GM19238 (cell line): ENCODE data around the gene TCF7.

Source experiments
- DNase-seq: peaks from one replicate; pipeline ENCODE4 v3.0.0; 2011; ENCODE audit warnings: low spot score; ENCODE audit not compliant: insufficient read length

Gene TCF7

GRCh38 chr5:134113902-134114875, at the start of gene TCF7:
Gene TCF7, plus strand, starts transcription at chr5:134114681. Its CDS starts 226 bp downstream, at chr5:134114907.
- peak; percentile 94 for DNase-seq

DNA sequence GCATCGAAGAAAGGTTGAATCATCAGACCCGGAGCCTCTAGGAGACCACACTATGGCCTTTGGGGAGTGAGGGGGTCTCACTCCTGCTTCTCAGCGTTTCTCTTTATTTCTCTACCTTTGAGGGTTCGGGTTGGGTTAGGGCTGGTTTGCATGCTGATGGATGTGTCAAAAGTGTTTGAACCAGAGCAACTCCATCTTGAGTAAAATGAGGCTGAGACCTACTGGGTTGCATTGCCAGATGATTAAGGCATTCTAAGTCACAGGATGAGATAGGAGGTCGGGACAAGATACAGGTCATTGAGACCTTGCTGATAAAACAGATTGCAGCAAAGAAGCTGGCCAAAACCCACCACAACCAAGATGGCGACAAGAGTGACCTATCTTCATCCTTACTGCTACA, 44.9 kb upstream of the TCF7 start:
- DNase-seq = no peak

DNA sequence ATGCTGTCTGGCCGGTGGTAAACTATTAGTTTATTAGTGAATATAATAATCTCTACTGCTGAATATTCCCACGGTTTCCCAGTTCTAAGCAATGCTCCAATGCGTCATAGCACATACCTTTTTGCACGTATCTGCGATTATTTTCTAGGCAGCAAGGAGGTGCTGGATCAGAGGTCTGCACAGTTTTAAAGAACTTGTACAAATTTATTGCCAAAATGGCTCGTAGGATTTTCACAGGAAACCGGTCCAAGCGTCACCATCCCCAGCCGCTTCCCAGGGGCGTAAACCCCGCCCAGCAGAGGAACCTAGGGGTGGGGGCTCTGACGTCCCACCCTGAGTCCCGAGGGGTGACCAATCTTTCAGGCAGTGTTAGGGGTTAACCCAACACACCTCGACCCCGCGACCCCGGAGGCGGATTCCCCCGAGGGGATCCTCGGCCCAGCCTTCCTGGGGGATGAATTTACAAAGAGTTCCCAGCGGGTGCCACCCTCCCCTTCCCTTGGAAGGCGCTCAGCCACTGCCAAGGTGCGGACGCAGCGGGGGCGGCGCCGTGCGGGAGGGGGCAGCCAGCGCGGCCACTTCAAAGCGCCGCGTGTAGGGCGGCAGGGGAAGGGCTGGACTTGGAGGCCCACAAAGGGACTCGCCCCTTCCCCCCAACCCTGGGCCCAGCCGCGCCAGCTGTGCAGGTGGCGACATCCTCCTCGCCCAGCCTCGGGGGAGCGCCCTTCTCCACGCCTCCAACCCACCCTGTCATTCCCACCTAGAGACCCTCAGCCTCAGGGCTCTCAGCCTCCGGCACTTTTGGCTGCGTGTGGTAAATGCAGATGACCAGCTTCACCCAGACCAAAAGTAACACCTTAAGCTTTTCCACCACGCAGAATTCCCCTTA, 43.5 kb upstream of the TCF7 start:
- no peak for DNase-seq

DNA sequence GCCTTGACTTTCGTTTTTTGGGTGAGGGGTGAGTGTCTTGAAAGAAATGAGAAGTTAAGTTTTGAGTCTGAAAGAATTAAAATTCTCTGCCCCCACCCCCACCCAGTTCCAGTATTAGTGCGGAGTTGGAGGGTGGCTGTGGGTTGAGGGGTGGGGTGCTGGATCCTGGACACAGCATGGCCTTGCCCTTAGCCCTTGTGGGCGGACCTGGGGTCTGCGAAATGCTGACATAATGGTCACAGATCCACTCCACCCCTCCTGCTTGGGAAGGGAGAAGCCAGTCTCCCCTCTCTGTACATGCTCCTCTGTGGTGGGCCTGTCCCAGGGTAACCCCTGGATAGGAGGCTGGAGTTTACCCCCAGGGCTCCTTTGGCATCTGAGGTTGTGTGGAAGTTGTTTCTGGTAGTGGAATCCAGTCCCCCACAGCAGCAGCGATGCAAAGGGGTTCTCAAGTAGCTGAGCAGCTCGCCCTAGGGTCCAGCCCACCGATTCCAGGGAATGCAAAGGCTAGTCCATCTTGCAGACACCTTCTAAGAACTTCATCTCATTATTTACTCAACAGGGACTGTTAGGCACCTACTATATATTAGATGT, 42.8 kb upstream of the TCF7 start:
- no peak for DNase-seq

GRCh38 chr5:134072471-134073210, 41.8 kb upstream of the TCF7 start:
- DNase-seq = no peak

- no peak for DNase-seq
Observed at GRCh38 chr5:134073404-134073803, 41.1 kb upstream of the TCF7 start.

DNA sequence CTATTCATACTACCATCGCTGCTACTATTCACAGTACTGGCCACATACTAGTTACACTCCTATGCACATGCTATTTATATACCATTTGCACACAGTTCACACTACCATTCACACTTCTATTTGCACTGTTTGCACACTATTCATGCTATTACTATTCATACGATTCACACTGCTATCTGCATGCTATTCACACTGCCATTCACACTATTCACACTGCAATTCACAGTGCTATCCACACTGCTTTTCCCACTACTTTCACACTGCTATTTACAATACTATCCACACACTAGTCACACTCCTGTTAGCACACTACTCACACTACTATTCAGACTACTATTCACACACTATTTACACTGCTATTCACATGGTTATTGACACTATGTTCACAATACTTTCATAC, 39.4 kb upstream of the TCF7 start:
- no peak for DNase-seq

GRCh38 chr5:134077926-134078580, 36.4 kb upstream of the TCF7 start:
- DNase-seq = no peak

GRCh38 chr5:134079748-134080581, 34.5 kb upstream of the TCF7 start:
- no peak for DNase-seq

DNA sequence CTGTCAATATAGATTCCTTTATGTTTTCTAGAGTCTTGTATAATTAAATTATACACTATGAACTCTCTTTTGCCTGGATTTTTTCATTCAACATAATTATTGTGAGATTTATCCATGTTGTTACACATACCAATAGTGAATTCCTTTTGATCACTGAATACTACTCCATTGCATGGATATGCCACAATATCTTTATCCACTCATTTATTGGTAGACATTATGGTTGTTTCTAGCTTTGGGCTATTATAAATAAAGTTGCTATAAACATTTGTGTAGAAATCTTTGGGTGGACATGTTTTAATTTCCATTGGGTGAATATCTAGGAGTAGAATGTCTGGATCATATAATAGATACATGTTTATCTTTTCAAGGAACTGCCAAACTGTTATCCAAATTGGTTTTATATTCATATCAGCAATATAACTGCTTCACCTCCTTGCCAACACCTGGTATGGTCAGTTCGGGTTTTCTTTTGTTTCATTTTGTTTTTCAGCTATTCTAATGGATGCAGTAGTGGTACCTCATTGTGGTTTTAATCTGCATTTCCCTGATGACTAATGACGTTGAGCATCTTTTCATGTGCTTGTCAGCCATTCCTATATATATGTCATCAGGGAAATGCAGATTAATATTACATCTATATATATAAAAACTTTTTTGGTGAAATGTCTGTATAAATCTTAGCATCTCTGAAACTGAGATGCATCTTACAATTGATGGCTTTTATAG, 32.1 kb upstream of the TCF7 start:
- DNase-seq = no peak

GRCh38 chr5:134083517-134083916, 31.0 kb upstream of the TCF7 start:
- DNase-seq = no peak

GRCh38 chr5:134084022-134084565, 30.4 kb upstream of the TCF7 start:
- no peak for DNase-seq

- DNase-seq = no peak
Observed at GRCh38 chr5:134084570-134084969, 29.9 kb upstream of the TCF7 start.

- DNase-seq = no peak
Observed at GRCh38 chr5:134085411-134085810, 29.1 kb upstream of the TCF7 start.

DNA sequence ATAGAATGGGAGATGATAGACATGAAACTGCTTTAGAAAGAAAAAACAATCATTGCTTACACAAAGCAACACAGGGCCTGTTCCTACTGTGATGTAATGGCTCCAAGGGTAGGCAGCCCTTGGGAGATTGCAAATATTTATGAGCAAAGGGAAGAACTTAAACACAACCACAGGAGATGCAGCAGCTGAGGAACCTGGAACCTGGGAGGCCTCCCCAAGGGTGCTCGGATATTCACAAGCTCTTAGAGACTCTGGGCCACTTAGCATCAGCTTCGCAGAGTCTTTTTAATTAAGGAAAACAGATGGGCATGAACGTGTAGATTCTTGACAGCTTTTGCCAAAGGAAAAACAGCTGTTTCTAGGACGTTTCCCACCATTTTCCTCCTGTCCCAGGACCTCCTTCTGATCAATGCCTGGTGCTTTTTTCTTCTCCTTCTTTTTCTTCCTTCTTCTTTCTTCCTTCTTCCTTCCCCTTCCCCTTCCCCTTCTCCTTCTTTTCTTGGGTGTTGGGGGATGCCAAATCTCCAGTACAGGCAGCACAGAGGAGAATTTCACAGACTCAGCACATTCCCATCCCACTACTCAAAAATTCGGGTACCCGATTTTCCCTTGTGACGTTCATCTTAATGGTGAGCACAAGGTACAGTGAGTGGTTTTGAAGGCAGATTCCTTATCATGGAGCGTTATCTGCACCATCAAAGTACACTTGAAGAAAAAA, 28.1 kb upstream of the TCF7 start:
- no peak for DNase-seq

DNA sequence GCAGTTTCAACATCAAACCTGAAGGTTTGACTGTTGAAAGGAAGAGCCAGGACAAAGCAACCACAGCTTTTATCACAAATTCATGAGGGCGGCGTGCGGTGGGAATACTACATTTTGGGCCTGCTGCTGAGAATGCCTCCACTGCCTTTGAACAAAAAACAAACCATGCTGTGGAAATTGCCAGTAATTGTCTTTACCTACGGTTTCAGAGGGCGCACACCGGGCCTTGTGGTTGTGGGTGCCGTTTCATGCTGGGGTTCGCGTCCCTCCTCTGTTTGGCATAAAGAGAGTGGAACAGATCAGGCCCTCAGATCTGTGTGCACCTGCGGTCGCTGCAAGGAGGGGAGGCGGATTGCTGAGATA, 27.6 kb upstream of the TCF7 start:
- no peak for DNase-seq

GRCh38 chr5:134088291-134088690, 26.2 kb upstream of the TCF7 start:
- DNase-seq = no peak

DNA sequence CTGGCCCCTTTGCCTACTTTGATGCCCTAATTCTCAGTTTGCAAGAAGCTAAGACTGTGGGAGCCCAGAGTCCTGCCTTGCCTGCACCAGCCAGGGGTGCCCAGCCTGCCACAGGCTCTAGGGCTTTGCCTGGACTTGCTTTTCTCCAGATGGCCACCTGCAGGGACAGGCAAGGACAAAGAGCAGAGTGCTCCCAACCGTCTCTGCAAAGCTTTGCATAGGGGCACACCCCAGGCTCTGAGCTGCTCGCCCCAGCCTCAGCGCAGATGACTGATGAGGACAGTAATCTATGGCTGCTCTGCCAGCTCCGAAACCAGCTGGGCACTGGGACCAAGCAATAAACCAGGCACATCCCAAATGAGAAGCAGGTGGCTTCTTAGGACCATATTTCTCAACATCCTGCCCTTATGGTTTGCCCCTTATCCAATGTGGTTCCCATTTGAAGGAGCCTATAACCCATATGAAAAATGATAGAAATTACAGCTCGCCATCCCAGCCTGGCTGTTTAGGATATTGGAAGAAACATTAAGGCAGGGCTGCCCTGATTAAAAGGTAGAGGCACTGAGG, 25.4 kb upstream of the TCF7 start:
- DNase-seq = no peak
